Lower leg skin (tissue), 4 donors: ENCODE measurements around the gene PLEKHO1. TPM values are rescaled to one million over a fixed set of nuclear protein-coding genes. Genes with fewer than 3 reads are reported as not detected.

ENCODE experiments used
- DNase-seq, 2 donors: peaks; one replicate each; pipeline ENCODE4 v3.0.0-alpha.2; 2019; ENCODE audit warnings: low spot score in 2 of 2
- H3K4me3 ChIP-seq: fragments of 200-600 bp; sonication (generic); 2 replicates; pipeline ENCODE4 v1.5.1; 2017; ENCODE audit warnings: mild to moderate bottlenecking, low read depth; ENCODE audit not compliant: poor library complexity, severe bottlenecking
- CTCF ChIP-seq, 3 donors: fragments of 450-650 bp; IDR thresholded peaks; one replicate each; pipeline ENCODE4 v1.5.1; 2016; ENCODE audit warnings: antibody characterized with exemption in 3 of 3, mild to moderate bottlenecking in 3 of 3, moderate library complexity in 2 of 3
- POLR2A ChIP-seq, 2 donors: fragments of 450-650 bp; IDR thresholded peaks; one replicate each; pipeline ENCODE4 v1.6.1; 2016 to 2017; ENCODE audit warnings: antibody characterized with exemption in 2 of 2, mild to moderate bottlenecking in 1 of 2, moderate library complexity in 1 of 2
- WGBS, 2 donors: methylation state at CpG; one replicate each; pipeline ENCODE4 v1.1.5; 2018; 5-methylcytosine and 5-hydroxymethylcytosine counted together
- intact Hi-C: fragments of 100-400 bp; cut with DNase I; formaldehyde crosslinking; loops from one replicate; pipeline ENCODE4 v1.15.0; 2023; ENCODE audit warnings: low total_unique reads
- total RNA-seq, 4 donors: library from RNA; depleted of rRNA; stranded (reverse); fragments of >200 nt; gene quantifications; one replicate each; pipeline ENCODE4 v1.1.0, GENCODE V29; 2016

Gene PLEKHO1
- total RNA-seq, 4 donors from 2014 or later: 8.7 to 15.4 (median 11.4) TPM

GRCh38 chr1:150171801-150172200 is 22.1 kb downstream of the PLEKHO1 start:
- no peak for DNase-seq
- WGBS, 2 donors: 86 to 88% methylated on average over 2 of the region's 2 CpGs
- H3K4me3 ChIP-seq: no peak overlapping the region
- TF ChIP-seq POLR2A (IDR thresholded peaks at IDR 0.05): no peak
- no peak for TF ChIP-seq CTCF (IDR thresholded peaks at IDR 0.05)
- intact Hi-C loops: loop anchor here (10.0 kb wide), 1 partner anchor 207 kb away; no protein-coding TSS in a partner anchor

GRCh38 chr1:150173141-150173585 is 23.4 kb downstream of the PLEKHO1 start:
- TF ChIP-seq POLR2A (IDR thresholded peaks at IDR 0.05): no peak
- no peak for TF ChIP-seq CTCF (IDR thresholded peaks at IDR 0.05)
- intact Hi-C loops: loop anchor here (10.0 kb wide), 1 partner anchor 208 kb away; no protein-coding TSS in a partner anchor
- WGBS, 2 donors: 71 to 82% methylated on average over 7 of the region's 7 CpGs

GRCh38 chr1:150176593-150176992 is 26.9 kb downstream of the PLEKHO1 start:
- TF ChIP-seq POLR2A (IDR thresholded peaks at IDR 0.05) (no peak), CTCF (IDR thresholded peaks at IDR 0.05) (no peak)
- WGBS, 2 donors: 83 to 84% methylated on average over 3 of the region's 3 CpGs
- no peak for DNase-seq
- no peak overlapping the region for H3K4me3 ChIP-seq
- intact Hi-C loops: loop anchor here (10.0 kb wide), 1 partner anchor 212 kb away; no protein-coding TSS in a partner anchor

More at GRCh38 chr1:150173141-150173585, 23.4 kb downstream of the PLEKHO1 start:
- H3K4me3 ChIP-seq: no peak overlapping the region
- no peak for DNase-seq

GRCh38 chr1:150178548-150178947 is 28.8 kb downstream of the PLEKHO1 start:
- intact Hi-C loops: loop anchor here (10.0 kb wide), 1 partner anchor 214 kb away; no protein-coding TSS in a partner anchor
- TF ChIP-seq POLR2A (IDR thresholded peaks at IDR 0.05) (no peak), CTCF (IDR thresholded peaks at IDR 0.05) (no peak)
- DNase-seq: no peak
- H3K4me3 ChIP-seq: no peak overlapping the region

- DNase-seq: no peak
- TF ChIP-seq POLR2A (IDR thresholded peaks at IDR 0.05): no peak
- TF ChIP-seq CTCF (IDR thresholded peaks at IDR 0.05): no peak
- no peak overlapping the region for H3K4me3 ChIP-seq
- intact Hi-C loops: loop anchor here (10.0 kb wide), 1 partner anchor 215 kb away; no protein-coding TSS in a partner anchor
- WGBS, 2 donors: 91 to 95% methylated on average over 7 of the region's 7 CpGs
These were observed 30.2 kb downstream of the PLEKHO1 start for GRCh38 chr1:150179867-150180266.

GRCh38 chr1:150180474-150180873 is 30.8 kb downstream of the PLEKHO1 start:
- WGBS, 2 donors: 42 to 54% methylated on average over 5 of the region's 5 CpGs
- no peak overlapping the region for H3K4me3 ChIP-seq

More at GRCh38 chr1:150180474-150180873, 30.8 kb downstream of the PLEKHO1 start:
- intact Hi-C loops: no loop called here
- no peak for TF ChIP-seq CTCF (IDR thresholded peaks at IDR 0.05)
- TF ChIP-seq POLR2A (IDR thresholded peaks at IDR 0.05): no peak
- DNase-seq: no peak
